Measurements from ENCODE around the gene NOM1.
"Not testable (repeated sequence)": the region's sequence is repeated elsewhere in the genome, so short reads cannot be mapped to it uniquely, and the experiment has no call there.

NOM1 gene, protein sequence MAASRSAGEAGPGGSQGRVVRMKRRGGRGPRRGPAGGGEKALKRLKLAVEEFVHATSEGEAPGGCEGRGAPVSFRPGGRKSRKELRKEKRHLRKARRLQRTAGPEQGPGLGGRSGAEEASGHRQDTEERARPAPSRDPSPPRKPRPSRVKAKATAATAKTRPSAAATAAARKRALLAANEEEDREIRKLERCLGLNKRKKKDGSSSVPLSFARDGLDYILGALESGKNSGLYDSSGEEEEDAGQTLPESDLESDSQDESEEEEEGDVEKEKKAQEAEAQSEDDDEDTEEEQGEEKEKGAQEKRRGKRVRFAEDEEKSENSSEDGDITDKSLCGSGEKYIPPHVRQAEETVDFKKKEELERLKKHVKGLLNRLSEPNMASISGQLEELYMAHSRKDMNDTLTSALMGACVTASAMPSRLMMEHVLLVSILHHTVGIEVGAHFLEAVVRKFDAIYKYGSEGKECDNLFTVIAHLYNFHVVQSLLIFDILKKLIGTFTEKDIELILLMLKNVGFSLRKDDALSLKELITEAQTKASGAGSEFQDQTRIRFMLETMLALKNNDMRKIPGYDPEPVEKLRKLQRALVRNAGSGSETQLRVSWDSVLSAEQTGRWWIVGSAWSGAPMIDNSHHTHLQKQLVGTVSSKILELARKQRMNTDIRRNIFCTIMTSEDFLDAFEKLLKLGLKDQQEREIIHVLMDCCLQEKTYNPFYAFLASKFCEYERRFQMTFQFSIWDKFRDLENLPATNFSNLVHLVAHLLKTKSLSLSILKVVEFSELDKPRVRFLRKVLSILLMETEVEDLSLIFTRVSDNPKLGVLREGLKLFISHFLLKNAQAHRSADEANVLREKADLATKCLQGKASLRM
- total RNA-seq: 38.6 to 48.8 reads per million in 2 donors

DNA sequence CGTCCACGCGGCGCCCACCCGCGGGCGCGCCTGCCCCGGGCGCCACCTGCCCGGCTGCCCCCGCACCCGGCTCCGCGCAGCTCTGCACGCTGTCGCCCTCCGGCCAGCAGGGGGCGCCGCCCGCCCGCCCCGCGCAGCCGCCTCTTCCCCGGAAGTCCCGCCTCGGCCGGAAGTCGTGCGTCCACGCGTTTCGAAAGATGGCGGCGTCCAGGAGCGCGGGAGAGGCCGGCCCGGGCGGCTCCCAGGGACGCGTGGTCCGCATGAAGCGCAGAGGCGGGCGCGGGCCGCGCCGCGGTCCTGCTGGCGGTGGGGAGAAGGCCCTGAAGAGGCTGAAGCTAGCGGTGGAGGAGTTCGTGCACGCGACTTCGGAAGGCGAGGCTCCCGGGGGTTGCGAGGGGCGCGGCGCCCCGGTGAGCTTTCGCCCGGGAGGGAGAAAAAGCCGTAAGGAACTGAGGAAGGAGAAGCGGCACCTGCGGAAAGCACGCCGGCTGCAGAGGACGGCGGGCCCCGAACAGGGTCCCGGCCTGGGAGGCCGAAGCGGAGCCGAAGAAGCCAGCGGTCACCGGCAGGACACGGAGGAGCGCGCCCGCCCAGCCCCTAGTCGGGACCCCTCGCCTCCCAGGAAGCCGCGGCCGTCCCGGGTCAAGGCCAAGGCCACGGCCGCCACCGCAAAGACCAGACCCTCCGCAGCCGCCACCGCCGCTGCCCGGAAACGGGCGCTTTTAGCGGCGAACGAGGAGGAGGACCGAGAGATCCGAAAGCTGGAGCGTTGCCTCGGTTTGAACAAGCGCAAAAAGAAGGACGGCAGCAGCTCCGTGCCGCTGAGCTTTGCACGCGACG lies at the start of gene NOM1:
Gene NOM1 (plus strand): TSS at position 172 of the 840 bp plus-strand sequence. CDS start 26 bp downstream, at position 198.
- peak; percentile 94 for DNase-seq

DNA sequence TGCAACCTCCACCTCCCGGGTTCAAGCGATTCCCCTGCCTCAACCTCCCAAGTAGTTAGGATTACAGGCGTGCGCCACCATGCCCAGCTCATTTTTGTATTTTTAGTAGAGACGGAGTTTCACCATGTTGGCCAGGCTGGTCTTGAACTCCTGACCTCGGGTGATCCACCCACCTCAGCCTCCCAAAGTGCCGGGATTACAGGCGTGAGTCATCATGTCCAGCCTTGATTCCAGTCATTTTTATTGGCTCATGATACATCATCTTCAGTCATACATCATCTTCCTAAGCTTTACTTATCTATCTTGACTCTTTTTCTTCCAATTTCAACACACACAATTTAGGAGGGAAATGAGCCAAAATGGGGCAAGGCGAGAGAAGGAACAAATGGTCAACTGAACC lies 49.4 kb upstream of the NOM1 start:
- not testable (repeated sequence) for DNase-seq

DNA sequence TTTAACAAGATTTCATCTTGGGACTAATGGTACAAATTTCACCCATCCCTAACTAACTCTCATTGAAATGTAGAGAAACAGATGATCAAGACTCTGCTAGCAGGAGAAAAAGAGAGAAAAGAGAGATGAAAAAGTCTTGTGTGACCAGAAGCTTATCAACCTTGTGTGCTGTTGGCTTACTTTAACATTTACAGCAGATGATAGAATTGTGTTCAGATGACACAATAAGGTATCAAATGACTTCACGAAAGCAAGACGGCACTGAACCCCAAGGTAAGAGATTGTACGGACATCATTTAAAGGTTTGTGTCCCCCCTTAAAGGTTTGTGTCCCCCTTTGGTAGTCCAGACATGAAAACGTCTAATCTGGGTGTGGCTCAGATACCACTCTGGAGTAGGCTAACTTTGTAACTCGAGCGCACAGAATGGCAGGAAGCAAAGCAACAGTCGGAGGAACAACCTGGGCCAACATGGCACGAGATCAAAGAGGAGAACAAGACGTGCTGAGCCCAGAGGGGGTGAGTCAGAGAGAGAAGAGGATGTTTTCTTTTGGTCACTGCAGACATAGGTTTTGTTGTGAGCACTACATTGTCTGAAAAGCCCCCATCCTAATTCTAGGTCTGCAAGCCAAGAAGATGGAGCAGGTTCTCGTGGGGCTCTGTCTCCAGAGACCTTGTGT lies 46.1 kb upstream of the NOM1 start:
- DNase-seq: no peak

DNA sequence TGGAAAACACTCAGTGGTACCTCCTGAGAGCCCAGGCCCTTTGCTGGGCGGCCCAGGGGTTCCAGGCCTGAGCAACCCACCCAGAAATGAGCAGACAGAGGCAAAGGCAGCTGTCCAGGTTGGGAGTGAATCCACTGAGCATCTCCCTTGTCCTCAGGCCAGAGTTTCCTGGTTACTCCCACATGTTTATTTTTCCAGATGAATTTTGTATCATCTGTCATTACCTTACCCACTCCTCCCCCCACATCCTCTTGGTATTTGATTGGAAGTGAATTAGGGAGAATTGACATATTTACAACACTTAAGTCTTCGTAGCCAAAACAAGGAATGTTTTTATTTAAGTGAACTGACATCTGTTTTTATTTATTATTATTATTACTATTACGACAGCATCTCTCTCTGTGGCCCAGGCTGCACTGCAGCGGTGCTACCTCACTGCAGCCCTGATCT lies 43.3 kb upstream of the NOM1 start:
- no peak for DNase-seq

DNA sequence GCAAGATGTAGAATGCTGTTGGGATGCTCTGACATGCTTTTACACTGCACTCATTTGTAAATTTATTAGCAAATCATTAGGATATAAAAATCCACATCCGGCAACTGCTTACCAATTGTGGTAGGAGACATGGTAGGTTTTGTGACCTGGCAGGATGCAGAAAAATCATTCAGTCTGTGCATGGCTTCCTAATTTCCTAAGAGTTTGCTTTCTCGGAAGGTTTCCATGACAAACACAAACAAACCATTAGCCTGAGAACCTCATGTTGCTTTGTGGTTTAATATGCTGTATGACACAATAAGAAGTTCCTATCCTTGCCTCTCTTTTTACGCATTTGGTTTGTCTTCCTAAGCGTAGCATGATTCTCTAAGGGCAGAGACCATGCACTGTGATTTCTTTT lies 41.9 kb upstream of the NOM1 start:
- DNase-seq: no peak

DNA sequence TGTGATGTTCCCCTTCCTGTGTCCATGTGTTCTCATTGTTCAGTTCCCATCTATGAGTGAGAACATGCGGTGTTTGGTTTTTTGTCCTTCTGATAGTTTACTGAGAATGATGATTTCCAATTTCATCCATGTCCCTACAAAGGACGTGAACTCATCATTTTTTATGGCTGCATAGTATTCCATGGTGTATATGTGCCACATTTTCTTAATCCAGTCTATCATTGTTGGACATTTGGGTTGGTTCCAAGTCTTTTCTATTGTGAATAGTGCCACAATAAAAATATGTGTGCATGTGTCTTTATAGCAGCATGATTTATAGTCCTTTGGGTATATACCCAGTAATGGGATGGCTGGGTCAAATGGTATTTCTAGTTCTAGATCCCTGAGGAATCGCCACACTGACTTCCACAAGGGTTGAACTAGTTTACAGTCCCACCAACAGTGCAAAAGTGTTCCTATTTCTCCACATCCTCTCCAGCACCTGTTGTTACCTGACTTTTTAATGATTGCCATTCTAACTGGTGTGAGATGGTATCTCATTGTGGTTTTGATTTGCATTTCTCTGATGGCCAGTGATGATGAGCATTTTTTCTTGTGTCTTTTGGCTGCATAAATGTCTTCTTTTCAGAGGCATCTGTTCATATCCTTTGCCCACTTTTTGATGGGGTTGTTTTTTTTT lies 39.8 kb upstream of the NOM1 start:
- not testable (repeated sequence) for DNase-seq

DNA sequence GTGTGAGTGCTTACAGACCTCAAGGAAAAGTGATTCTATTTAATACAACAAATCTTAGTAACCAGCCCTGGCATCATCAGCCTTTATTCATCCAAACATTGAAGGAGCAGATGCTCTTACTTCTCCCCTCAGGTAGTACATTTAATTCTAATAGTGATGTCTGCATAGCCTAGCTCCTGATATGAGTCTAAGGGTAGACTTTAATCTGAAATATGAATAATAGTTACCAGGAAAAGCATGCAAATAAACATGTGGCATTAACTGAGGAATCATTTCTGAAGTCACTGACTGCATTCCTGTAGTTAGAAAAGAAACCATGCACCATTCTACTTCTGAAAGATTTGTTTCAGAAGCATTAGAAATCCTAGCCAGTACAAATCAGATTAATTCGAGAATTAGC lies 30.9 kb upstream of the NOM1 start:
- DNase-seq: no peak

DNA sequence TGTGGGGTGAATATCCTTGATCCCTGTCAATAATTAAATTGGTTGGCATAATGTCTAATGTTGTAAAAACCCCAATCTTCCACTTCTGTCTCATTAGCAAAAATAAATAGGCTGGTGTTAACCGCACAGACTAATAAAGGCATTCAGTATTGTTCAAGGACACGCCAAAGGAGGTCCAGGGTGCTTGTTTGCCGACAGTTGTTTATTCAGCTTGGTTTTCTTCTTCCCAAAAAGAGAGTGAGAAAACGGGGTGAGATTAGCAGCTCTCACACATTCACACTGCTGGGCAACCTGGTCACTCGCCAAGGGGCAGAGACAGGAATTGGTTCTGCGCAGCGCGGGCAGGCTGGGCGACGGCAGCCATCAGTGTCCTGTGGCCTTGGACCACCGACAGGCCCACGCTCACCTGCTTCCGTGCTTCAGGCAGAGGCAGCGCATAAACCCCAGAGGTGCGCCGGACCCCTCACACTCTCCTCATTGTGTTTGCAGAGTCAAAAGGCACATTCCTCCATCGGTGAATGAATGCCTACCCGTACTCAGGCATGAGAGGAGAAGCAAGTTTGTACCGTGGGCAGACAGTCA lies 30.3 kb upstream of the NOM1 start:
- no peak for DNase-seq

DNA sequence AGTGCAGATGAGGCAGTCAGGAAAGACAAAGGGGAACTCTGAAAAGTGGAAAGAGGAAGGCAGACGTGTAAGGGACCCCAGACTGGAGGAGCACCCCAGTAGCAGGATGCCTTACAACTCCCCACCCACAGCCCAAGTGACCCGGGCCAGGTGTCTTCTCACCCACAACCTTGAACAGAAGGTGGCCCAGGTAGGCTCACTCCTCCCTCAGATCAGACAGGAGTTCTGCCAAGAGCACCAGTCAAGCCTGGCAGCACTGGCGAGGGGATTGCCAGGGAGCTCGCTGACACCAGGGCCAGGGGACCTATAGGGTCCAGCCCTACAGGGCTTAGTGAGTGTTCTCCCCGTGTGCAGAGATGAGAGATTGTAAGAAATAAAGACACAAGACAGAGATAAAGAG lies 29.4 kb upstream of the NOM1 start:
- DNase-seq: no peak

DNA sequence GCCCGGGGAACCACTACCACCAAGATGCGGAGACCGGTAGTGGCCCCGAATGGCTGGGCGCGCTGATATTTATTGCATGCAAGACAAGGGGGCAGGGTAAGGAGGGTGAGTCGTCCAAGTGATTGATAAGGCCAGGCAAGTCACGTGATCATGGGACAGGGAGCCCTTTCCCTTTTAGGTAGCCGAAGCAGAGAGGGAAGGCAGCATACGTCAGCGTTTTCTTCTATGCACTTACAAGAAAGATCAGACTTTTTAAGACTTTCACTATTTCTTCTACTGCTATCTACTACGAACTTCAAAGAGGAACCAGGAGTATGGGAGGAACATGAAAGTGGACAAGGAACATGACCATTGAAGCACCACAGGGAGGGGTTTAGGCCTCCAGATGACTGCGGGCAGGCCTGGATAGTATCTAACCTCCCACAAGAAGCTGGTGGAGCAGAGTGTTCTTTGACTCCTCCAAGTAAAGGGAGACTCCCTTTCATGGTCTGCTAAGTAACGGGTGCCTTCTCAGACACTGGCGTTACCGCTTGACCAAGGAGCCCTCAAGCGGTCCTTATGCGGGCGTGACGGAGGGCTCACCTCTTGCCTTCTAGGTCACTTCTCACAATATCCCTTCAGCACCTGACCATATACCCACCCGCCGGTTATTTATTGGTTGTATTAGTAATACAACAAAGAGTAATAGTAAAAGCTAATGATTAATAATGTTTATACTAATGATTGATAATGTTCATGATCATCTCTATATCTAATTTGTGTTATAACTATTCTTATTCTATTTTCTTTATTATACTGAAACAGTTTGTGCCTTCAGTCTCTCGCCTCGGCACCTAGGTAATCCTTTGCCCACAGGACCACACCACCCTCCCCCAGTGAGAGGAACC lies 28.8 kb upstream of the NOM1 start:
- not testable (repeated sequence) for DNase-seq

DNA sequence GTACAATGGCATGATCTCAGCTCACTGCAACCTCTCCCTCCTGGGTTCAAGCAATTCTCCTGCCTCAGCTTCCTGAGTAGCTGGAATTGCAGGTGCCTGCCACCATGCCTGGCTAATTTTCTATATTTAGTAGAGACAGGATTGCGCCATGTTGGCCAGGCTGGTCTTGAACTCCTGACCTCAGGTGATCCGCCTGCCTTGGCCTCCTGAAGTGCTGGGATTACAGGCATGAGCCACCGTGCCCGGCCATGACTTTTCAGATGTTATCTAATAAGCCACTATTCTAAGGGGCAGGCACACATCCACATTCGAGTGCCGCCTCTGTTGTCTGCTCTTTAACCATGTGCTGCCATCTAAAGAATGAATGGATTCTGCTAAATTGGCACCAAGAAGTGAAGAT lies 27.2 kb upstream of the NOM1 start:
- not testable (repeated sequence) for DNase-seq

DNA sequence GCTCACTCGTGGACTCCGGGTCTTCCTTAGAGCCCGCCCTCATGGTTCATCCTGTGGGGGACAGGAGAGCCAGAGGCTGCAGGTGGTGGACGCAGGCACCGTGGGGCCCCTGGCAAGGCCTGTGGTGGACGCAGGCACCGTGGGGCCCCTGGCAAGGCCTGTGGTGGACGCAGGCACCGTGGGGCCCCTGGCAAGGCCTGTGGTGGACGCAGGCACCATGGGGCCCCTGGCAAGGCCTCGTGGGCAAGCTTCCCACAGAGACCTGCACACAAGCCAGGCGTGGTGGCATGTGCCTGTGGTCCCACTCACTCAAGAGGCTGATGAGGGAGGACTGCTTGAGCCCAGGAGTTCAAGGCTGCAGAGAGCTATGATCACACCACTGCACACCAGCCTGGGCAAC lies 23.7 kb upstream of the NOM1 start:
- not testable (repeated sequence) for DNase-seq

DNA sequence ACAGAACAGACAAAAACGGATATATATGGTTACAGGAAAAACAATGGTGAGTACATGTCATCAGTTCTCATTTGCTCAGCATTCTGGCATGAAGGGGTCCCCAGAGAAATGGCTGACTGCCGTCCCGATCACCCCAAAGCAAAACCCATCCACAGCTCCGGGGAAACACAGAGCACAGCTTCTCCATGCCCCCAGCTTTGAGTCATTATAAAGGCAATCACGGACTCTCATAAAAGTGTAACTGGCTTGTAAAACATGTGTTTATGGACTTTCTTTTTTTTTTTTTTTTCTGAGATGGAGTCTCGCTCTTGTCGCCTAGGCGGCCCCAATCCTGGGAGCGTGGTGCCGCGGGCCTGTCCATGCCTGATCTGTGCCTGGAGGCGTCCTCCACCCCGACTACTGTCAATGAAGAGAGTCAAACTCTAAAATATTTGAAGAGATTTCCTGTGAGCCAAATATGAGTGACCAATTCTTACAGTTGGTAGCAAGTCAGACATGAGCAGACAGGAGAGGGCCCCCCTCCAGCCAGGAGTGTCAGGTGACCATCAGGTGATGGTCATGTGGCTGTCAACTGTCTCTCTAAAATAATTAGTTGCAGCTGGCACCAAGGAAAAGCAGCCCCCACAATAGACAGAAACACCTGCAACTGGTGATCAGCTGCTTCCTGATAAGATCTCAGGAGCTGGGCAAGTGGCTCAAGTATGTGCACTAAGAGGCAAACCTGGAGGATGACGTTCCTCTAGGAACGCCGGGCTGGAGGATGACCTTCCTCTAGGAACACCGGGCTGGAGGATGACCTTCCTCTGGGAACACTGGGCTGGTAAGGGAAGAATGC lies 21.7 kb upstream of the NOM1 start:
- DNase-seq: no peak

DNA sequence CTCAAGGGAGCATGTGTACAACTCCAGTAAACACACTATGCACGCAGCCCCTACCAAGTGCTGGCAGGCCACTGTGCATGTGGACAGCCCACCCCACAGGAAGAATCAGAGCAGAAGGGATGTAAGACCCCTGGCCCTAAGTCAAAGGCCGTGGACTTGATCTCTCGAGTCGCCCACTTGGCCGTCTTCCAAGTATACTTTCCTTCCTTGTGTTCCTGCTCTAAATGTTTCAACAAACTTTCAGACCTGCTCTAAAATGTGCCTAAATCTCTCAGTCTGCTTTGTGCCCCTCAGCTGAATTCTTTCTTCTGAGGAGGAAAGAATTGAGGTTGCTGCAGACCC lies 21.1 kb upstream of the NOM1 start:
- DNase-seq: no peak

DNA sequence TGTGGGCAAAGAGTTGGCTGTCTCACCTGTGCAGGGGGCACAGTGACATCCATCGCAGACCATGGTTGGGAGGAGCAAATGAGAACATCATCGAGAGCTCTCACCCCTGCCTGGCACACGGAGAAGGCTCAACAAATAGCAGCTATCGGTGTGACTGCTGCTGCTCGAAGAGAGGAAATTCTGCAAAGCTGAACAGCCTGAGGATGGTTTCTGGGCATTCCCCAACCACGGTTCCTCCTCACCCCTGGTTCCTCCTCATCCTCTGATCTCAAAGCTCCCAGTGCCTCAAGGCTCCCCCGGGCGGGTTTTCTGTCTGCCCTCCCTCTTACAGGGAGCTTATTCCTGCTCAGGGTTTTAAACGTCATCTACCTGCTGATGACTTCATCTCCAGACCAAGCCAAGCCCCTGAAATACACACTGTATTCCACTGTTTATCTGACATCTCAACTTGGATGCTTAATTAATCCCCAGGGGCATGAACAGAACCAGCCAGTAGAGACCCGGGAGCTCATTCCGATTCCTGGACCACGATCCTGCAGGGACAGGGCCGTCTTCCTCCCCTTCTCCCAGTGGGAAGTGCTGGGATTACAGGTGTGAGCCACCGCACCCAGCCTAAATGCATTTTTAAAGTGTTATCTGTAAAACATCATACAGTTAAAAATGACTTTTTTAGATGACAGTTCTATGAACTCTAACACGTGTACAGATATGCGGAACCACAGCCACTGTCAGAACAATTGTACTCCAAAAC lies 19.5 kb upstream of the NOM1 start:
- DNase-seq: no peak

DNA sequence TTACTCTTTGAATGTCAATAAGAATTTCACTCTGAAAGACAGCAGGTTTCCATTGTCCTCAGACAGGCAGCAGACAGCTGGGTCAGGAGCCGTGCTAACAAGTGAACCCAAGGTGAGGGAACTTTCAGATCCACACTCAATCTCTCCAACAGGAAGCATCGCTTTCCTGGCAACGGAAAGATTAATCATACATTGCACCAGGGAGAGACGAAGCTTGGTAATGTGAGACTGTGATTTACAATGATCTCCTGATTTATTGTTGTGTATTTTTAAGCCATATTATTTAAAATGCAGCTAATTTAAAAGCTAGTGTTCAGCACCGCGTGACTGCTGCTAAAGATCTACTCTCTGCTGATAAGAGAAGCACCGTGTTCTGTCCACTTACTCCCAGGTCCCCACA lies 17.5 kb upstream of the NOM1 start:
- DNase-seq: no peak

DNA sequence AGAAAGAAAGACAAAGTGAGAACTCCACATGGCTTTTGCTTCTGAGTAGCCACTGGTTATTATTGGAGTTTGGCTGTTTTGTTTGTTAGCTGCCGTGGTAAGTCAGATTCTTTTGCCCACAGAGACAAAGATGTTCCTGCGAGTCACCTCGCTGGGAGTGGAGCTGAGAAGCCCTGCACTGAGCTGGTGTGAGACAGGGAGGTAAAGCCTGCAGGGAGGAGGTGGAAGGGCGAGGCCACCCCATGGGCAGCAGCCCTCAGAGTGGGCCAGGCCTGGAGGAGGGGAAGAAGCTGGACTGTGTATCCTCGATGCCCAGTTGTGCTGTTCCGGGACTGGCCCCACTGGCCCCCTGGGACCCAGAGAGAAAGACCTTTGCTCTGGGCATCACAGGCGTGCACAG lies 14.3 kb upstream of the NOM1 start:
- no peak for DNase-seq

DNA sequence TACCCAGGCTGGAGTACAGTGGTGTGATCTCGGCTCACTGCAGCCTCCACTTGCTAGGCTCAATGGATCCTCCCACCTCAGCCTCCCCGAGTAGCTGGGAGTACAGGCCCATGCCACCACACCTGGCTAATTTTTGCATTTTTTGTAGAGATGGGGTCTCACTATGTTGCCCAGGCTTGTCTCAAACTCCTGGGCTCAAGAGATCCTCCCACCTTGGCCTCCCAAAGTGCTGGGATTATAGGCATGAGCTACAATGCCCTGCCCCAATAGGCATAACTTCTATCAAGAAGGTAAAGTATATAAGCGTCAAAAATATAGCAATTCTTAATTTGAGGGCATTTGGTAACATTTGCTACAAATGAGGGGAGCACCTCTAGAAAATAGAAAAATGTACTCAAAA lies 12.7 kb upstream of the NOM1 start:
- DNase-seq: not testable (repeated sequence)

Data from T-helper 9 cell (primary cell).